SU-DHL-6 (cell line): Measurements from ENCODE around the gene CCER1.

Source experiments
- CTCF ChIP-seq: fragments of 200-600 bp; sonication (generic); IDR thresholded peaks from one replicate; pipeline ENCODE4 v1.5.1; 2017; ENCODE audit warnings: antibody characterized with exemption, mild to moderate bottlenecking, low read length, moderate library complexity; ENCODE audit not compliant: insufficient read depth, poor library complexity, severe bottlenecking
- EZH2phosphoT487 ChIP-seq: fragments of 200-600 bp; sonication (generic), shearing (Covaris generic); conservative IDR thresholded peaks from 2 replicates; pipeline ENCODE4 v1.6.1; 2018; ENCODE audit warnings: mild to moderate bottlenecking, antibody characterized with exemption, low read length, moderate library complexity, mixed read lengths

- TF ChIP-seq CTCF (no peak), EZH2phosphoT487 (no peak)
Observed at GRCh38 chr12:90917431-90917830, 37.5 kb downstream of the CCER1 start.
